ENCODE results near the gene ATP11C.
A peak's percentile ranks its signal among the peaks of the same experiment; 100 is the strongest.

The ATP11C gene

DNA sequence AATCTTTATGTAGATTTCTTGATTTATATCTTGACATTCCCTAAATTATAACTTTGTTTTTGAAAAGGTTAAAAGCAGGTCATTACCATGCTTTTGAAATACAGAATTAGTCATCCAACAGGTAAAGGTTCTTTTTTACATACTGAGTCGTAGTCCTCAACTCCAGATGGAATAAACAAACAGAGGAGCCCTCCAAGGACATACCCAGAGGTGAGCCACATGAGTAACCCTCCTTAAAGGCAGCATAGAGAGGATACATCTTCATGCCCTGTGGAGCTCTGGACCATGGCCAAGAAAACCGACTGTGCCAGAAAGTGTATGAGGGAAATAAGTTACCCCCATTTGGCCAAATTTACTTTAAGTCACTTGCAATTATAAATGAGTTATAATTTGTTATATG is 129.6 kb downstream of the ATP11C start:
- DNase-seq (ENCODE audit: low spot score) = no peak

DNA sequence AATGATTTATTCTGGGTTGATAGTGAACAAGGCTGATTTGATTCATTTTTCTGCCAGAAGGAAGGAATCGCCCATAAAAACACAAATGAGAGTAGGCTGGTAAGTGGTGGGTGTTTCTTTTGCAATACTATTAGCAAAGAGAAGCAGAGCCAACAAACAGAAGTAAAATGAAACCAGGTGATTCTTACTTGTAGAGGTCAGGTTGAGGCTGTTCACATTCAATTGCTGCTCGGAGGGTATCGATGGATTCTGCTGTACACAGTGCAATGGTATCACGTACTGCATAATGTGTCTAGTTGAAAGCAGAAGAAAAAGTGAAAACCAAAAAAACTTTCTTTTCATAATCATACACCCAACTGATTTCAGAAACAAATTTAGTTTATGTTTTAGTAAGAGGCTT is 130.8 kb downstream of the ATP11C start:
- DNase-seq (ENCODE audit: low spot score) = no peak

DNA sequence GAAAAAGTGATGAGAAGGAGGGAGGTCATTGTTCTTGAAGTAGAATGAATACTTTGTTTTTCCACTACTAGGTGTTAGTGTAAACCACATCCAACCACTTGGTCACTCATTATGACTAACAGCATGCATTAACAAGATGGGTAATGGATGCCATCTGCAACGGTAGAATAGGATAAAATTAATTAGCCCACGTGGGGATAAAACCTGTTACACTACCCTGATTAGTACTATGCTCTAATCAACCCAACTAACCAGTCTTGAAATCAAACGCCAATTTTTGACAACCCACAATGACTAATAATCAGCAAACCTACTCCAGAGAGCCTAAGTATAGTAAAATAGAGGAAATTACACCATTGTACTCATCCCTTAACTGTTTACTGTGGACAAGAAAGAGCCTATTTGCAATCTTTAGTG is 131.4 kb downstream of the ATP11C start:
- no peak for DNase-seq (ENCODE audit: low spot score)

GRCh38 chrX:139798701-139799100 is 134.2 kb downstream of the ATP11C start:
- no peak for DNase-seq (ENCODE audit: low spot score)

DNA sequence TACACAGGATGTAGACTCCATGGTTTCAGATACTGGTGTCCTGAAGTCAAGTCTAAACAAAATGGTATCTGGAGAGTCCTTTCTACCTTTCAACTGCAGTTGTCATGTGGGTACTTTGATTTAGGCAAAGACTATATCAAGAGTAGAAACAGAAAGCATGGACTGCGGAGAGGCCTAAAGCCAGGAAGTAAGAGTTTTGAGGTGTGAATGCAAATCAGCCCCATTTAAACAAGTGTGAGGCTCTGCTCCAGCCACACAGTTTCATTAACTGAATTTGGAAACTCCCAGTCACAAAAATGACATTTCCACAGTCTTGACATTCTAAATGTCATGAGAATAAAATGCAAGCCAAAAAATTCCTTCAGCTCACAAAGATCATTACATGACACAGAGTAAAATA is 137.7 kb downstream of the ATP11C start:
- no peak for DNase-seq (ENCODE audit: low spot score)

DNA sequence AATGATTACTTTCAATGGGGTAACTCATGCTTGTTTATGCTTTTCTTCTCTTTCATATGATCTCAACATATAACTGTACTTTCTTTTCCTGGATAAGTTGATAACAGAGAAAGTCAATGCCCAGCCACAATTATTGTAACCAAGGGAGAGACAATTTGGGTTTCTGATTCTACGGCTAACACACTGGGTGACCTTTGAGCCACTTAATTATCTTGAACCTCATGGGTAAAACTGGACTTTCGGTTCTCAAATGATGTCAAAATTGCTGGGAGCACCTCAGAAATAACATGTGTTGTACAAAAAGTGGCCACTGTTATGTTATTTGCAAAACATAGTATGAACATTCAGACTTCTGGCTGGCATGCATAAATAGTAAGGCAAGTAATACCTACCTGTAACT is 145.3 kb downstream of the ATP11C start:
- no peak for DNase-seq (ENCODE audit: low spot score)

- no peak for DNase-seq (ENCODE audit: low spot score)
Observed at GRCh38 chrX:139784807-139785206, 148.0 kb downstream of the ATP11C start.

- DNase-seq (ENCODE audit: low spot score) = no peak
Observed at GRCh38 chrX:139783959-139784358, 148.9 kb downstream of the ATP11C start.

GRCh38 chrX:139783030-139783429 is 149.8 kb downstream of the ATP11C start:
- DNase-seq (ENCODE audit: low spot score) = no peak

- DNase-seq (ENCODE audit: low spot score) = no peak
Observed at GRCh38 chrX:139776599-139776998, 156.3 kb downstream of the ATP11C start.

DNA sequence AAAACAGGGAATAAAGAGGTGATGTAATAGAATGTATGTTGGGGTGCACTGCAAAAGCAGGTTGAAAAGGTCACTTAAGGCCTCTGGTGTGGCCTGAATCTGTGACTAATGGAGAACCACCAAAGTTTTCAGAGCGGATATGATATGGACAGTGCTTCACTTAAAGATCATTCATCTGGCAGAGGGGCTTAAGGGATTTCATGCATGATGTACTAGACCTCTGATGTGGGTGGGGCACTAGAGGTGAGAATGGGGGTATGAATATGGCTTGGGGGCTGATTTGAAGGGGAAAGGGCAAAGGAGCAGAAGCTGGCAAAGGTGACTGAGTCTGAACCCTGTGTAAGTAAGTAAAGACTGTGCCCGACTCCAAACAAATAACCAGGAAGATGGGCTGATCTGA is 162.5 kb downstream of the ATP11C start:
- DNase-seq (ENCODE audit: low spot score) = no peak

DNA sequence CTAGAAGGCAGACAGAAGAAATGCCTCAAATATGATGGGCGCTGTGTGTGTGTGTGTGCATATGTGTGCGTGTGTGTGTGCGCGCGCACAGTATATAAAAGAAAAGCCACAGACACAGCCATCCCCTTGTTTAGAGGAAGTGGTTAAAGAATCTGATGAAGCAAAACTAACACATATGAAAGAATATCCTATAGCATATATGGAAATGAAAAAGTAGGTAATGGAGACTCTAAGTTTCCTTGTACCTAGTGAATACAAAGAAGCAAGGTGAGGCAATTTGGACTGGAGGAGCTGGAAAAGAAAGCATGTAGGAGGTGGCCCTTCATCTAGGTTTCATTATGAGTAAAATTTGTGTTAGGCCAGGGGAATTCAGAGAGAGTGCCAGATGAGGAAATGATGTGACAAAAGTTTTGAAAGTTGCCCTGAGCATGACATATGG is 166.3 kb downstream of the ATP11C start:
- DNase-seq (ENCODE audit: low spot score) = no peak

DNA sequence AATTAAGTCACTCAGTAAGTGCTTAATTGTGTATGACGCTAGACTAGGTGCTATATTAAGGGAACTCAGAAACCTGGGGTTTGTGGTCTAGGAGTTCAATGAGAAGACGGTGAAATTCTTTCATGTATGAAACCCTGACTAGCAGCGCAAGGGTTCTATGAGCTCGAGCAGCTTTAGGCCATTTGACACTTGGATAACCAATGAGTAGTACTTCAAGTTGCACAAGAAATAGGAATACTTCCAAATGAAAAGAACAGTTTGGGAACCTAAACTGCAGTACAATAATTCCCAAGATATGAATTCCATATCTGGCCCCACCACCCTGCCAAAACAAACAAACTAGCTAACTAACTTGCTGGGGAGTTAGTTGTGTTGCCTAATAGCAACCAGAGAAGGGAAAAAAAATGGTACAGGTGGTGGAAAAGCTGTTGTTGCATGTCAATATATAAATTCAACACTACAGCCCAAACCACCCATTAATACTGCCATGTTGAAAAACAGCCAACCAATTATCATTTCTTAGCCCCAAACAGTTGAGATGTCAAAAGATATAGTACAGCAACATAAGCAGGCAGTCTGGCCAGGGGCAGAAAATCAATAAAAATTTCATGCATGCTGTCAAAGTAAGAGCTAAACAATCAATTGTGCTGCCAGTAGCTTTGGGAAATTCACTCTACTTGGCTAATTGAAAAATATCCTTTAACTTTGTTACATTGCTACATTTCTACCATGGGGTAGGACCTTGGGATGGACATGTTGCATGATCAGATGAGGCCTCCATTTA is 170.3 kb downstream of the ATP11C start:
- DNase-seq (ENCODE audit: low spot score) = no peak

DNA sequence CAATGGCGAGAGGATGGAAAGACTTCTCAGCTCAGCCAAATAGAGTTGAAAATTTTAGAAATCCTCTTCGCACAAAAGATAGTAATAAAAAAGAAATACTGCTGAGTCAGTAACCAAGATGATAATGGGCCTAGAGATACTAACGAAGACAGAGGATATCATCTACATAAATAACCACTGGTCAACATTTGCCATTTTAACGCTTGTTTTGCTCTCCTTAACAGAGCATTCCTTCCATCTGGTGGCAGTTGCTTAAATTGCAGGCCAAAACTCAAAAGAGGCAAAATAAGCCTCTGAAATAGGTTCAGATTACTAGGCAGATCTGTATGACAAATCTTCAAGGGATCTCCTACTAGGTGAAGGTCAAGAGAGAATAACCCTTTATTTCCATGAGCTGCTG is 173.2 kb downstream of the ATP11C start:
- DNase-seq (ENCODE audit: low spot score) = peak; percentile 20

GRCh38 chrX:139758809-139759208 is 174.0 kb downstream of the ATP11C start:
- no peak for DNase-seq (ENCODE audit: low spot score)

DNA sequence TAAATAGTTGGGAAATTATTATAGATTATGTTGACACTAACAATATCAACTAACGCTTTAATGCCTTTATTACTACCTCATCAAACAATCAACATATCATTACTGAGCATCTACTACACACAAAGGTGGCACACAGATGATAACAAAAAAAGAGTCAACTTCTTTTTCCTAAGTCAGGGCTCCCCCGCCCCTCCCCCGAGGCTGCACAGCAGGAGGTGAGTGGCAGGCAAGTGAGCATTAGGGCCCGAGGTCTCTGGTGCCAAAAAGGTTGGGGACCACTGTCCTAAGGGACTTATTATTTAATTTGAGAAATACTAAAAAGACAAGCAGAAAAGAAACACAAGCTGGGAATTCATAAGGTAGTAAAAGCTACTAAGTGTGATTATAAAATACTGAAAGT is 174.6 kb downstream of the ATP11C start:
- DNase-seq (ENCODE audit: low spot score) = no peak

DNA sequence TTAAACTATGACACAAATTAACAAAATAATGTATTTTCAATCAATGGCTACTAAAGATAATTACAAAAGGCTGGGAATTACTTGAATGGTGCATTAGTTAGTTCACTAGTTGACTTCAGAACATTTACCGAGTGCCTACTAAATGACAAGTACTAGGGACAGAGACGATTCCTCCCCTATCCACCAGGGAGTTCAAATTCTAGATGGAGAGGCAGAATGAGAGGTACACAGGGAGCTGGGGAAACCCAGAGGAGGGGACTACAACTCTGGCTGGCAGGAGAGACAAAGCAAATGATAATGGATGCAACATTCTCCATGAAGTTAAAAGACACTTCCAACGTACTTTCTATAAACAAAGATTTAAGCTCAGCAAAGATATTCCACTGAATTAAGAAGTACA is 181.8 kb downstream of the ATP11C start:
- no peak for DNase-seq (ENCODE audit: low spot score)

GRCh38 chrX:139750390-139750789 is 182.5 kb downstream of the ATP11C start:
- DNase-seq (ENCODE audit: low spot score) = no peak

DNA sequence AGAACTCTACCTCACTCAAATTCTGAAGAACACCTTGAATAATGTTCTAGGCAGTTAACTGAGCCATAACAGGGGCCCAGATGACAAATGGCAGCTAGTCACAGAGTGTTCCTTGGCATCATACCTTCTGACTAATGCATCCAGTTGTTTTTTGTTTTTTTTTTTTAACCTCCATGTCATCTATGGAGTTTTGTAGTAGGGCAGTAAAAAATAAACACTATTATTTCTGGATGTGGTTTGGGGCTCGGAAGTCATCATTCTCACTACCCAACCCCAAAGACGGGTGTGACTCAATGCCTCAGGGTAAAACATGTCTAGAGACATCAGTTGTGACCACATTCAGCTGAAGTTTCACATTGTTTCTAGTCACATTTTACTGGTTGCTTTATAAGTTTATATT is 193.7 kb downstream of the ATP11C start:
- DNase-seq (ENCODE audit: low spot score) = no peak

DNA sequence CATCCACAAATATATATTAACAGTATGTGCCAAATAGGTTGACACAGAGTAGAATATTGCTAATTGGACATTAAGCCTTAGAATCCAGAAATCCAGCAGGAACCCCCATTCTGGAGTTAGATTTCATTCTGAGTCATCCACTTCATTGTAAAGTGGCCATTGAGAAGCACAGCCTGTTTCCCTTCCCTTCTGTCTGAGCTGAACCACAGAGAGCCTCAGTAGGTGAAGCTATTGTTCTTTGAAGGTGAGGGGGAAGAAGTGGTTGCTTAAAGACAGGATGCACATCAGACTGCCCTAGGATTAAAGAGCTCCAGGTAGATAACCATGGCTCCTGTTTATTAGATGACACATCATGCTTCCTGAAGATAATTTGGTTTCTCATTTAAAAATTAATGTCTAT is 194.3 kb downstream of the ATP11C start:
- DNase-seq (ENCODE audit: low spot score) = no peak

- DNase-seq (ENCODE audit: low spot score) = no peak
Observed at GRCh38 chrX:139736151-139736550, 196.7 kb downstream of the ATP11C start.

DNA sequence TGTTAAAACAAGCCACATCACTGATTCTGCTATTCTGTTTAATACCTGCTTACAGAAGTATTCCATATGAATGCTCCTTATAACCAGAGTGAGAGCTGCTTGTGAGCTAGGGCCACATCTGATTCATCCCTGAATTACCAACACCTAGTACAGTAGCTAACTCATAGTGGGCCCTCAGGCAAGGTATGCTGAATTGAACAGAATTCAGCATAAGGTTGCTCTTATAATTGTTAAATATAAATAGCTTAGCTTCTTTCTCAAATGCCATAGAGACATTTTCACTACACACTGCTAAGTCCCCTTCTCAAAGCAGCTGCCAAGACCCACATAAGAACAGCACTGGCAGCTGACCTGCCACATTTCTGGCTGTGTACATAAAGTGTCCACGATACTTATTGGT is 197.9 kb downstream of the ATP11C start:
- no peak for DNase-seq (ENCODE audit: low spot score)

GRCh38 chrX:139725720-139726119 is 207.1 kb downstream of the ATP11C start:
- no peak for DNase-seq (ENCODE audit: low spot score)

DNA sequence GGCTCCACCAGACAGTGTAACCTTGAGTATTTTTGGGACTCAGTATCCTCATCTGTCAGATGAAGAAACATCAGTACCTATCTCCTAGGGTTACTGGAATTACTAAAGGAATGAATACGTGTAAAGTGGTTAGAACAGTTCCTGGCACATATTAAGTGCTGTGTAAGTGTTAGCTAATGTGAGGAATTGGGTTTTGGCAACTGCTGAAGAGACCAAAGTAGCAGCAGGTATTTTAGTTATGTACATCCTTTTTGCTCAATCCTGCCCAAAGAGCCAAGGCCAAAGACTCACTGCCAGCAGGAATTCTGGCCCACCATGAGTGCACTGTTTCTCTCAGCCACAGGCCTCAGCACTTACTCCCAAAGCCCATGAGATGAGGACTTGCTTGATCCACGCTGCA is 208.2 kb downstream of the ATP11C start:
- no peak for DNase-seq (ENCODE audit: low spot score)

All from RKO (cell line).